Activated T-cell treated with anti-CD3 and anti-CD28 coated beads for 1 hour (primary cell): ENCODE data around the gene TBC1D1.

Source experiments
- DNase-seq: peaks from one replicate; pipeline ENCODE4 v3.0.0-alpha.2; 2020; ENCODE audit warnings: low read depth

Gene TBC1D1

GRCh38 chr4:38152721-38153386, 262.0 kb downstream of the TBC1D1 start:
- no peak for DNase-seq

GRCh38 chr4:38153387-38153760, 262.5 kb downstream of the TBC1D1 start:
- no peak for DNase-seq

- DNase-seq, result no peak
These were observed 263.4 kb downstream of the TBC1D1 start for GRCh38 chr4:38154252-38154651.

- no peak for DNase-seq
These were observed 264.1 kb downstream of the TBC1D1 start for GRCh38 chr4:38154681-38155588.

- no peak for DNase-seq
These were observed 264.9 kb downstream of the TBC1D1 start for GRCh38 chr4:38155589-38156294.

GRCh38 chr4:38157592-38157991, 266.7 kb downstream of the TBC1D1 start:
- no peak for DNase-seq

GRCh38 chr4:38160487-38161207, 269.8 kb downstream of the TBC1D1 start:
- DNase-seq, result no peak

GRCh38 chr4:38161208-38162113, 270.6 kb downstream of the TBC1D1 start:
- DNase-seq, result no peak

- no peak for DNase-seq
These were observed 271.4 kb downstream of the TBC1D1 start for GRCh38 chr4:38162240-38162784.

- DNase-seq, result no peak
These were observed 272.5 kb downstream of the TBC1D1 start for GRCh38 chr4:38163216-38164006.

GRCh38 chr4:38164346-38164745, 273.5 kb downstream of the TBC1D1 start:
- DNase-seq, result no peak

GRCh38 chr4:38166082-38166481, 275.2 kb downstream of the TBC1D1 start:
- no peak for DNase-seq

- DNase-seq, result no peak
These were observed 275.9 kb downstream of the TBC1D1 start for GRCh38 chr4:38166768-38167167.

- no peak for DNase-seq
These were observed 277.1 kb downstream of the TBC1D1 start for GRCh38 chr4:38167973-38168372.

- DNase-seq, result no peak
These were observed 278.6 kb downstream of the TBC1D1 start for GRCh38 chr4:38169524-38169923.

GRCh38 chr4:38170338-38171169, 279.7 kb downstream of the TBC1D1 start:
- no peak for DNase-seq

GRCh38 chr4:38172078-38172477, 281.2 kb downstream of the TBC1D1 start:
- no peak for DNase-seq

- no peak for DNase-seq
These were observed 283.1 kb downstream of the TBC1D1 start for GRCh38 chr4:38173935-38174518.

GRCh38 chr4:38174801-38175200, 283.9 kb downstream of the TBC1D1 start:
- no peak for DNase-seq
